ENCODE measurements around the gene CFAP52. TPM values are rescaled to one million over a fixed set of nuclear protein-coding genes. Genes with fewer than 3 reads are reported as not detected.
"Not testable (repeated sequence)": the region's sequence is repeated elsewhere in the genome, so short reads cannot be mapped to it uniquely, and the experiment has no call there.

The CFAP52 gene
- total RNA-seq, 4 donors from 2014 or later: not detected

DNA sequence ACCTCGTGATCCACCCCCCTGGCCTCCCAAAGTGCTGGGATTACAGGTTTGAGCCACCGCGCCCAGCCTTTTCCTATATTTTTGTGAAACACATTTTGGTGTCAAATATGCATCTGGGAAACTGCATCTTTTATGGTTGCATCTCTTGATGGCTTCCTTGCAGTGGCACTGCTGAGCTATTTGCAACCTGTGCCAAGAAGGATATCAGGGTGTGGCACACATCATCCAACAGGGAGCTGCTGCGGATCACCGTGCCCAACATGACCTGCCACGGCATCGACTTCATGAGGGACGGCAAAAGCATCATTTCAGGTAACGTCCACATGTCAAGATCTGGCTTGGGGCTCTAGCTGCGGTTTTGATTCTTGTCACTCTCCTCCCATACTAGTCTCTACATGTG, 52.1 kb downstream of the CFAP52 start:
- H3K9me3 ChIP-seq: peaks cover 0 to 10% (median 0%) of the 10 kb centered on the region in 4 donors
- TF ChIP-seq POLR2A (IDR thresholded peaks at IDR 0.05): no peak
- TF ChIP-seq, protein P1, sequence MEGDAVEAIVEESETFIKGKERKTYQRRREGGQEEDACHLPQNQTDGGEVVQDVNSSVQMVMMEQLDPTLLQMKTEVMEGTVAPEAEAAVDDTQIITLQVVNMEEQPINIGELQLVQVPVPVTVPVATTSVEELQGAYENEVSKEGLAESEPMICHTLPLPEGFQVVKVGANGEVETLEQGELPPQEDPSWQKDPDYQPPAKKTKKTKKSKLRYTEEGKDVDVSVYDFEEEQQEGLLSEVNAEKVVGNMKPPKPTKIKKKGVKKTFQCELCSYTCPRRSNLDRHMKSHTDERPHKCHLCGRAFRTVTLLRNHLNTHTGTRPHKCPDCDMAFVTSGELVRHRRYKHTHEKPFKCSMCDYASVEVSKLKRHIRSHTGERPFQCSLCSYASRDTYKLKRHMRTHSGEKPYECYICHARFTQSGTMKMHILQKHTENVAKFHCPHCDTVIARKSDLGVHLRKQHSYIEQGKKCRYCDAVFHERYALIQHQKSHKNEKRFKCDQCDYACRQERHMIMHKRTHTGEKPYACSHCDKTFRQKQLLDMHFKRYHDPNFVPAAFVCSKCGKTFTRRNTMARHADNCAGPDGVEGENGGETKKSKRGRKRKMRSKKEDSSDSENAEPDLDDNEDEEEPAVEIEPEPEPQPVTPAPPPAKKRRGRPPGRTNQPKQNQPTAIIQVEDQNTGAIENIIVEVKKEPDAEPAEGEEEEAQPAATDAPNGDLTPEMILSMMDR (IDR thresholded peaks at IDR 0.05): peak in 4 of 6 experiments; percentile 13 to 78 (median 64)
- no peak overlapping the region for H3K27ac ChIP-seq
- no peak overlapping the region for H3K4me3 ChIP-seq
- H3K36me3 ChIP-seq: no peaks in the 10 kb centered on the region
- no peaks in the 10 kb centered on the region for H3K4me1 ChIP-seq
- DNase-seq: peak in 2 of 3 donors; percentile 60 to 69
- no peaks in the 10 kb centered on the region for H3K27me3 ChIP-seq

DNA sequence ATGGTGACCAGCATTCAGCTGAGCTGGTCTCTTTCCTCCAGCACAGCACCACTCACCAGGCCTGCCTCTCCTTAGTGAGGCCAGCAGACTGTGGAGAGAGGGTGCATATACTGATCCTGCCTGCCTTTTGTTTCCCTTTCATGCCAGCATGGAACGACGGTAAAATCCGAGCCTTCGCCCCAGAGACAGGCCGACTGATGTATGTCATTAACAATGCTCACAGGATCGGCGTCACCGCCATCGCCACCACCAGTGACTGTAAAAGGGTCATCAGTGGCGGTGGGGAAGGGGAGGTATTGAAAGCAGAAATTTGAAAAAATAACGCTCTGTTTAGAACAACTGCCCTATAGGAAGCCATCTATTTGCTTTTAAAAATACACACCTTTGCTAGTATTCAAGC, 56.3 kb downstream of the CFAP52 start:
- Histone ChIP-seq H3K27ac (no peak overlapping the region), H3K27me3 (no peaks in the 10 kb centered on the region), H3K4me1 (no peaks in the 10 kb centered on the region), H3K36me3 (no peaks in the 10 kb centered on the region), H3K9me3 (no peaks in the 10 kb centered on the region), H3K4me3 (no peak overlapping the region)
- DNase-seq: no peak
- TF ChIP-seq, protein P1 (IDR thresholded peaks at IDR 0.05): no peak
- no peak for TF ChIP-seq POLR2A (IDR thresholded peaks at IDR 0.05)

DNA sequence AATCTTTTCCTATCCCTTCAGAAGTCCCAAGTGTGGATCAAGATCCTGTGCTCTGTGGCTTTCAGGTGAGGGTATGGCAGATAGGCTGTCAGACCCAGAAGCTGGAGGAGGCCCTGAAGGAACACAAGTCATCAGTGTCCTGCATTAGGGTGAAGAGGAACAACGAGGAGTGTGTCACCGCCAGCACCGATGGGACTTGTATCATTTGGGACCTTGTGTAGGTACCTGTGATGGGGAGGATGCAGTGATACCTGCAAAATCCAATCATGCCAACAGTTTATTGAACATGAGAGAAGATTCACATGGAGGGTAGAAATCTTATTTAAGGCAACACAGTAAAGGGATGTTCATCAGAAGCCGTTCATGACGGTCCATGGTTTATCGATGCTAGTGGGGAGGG, 58.9 kb downstream of the CFAP52 start:
- H3K27me3 ChIP-seq: no peaks in the 10 kb centered on the region
- no peaks in the 10 kb centered on the region for H3K9me3 ChIP-seq
- TF ChIP-seq, protein P1 (IDR thresholded peaks at IDR 0.05): no peak
- no peak for TF ChIP-seq POLR2A (IDR thresholded peaks at IDR 0.05)
- no peak for DNase-seq
- H3K27ac ChIP-seq: no peak overlapping the region
- H3K36me3 ChIP-seq: no peaks in the 10 kb centered on the region
- H3K4me3 ChIP-seq: no peak overlapping the region
- no peaks in the 10 kb centered on the region for H3K4me1 ChIP-seq

DNA sequence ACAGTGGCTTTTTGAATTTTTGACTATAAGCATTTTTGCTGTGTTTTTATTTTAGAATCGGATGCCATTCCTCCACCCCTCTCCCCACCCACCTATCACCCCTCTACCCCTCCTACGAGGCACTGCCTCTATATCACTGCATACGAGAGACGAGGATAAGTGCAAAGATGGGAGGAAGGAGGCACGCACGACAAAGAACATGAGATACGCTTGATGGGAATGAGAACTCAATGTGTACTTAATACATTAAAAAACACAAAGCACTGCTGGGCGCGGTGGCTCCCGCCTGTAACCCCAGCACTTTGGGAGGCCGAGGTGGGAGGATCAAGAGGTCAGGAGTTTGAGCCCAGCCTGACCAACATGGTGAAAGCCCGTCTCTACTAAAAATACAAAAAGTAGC, 60.1 kb downstream of the CFAP52 start:
- H3K27me3 ChIP-seq: no peaks in the 10 kb centered on the region
- no peaks in the 10 kb centered on the region for H3K4me1 ChIP-seq
- no peaks in the 10 kb centered on the region for H3K9me3 ChIP-seq
- H3K36me3 ChIP-seq: no peaks in the 10 kb centered on the region
- TF ChIP-seq POLR2A (IDR thresholded peaks at IDR 0.05): no peak
- TF ChIP-seq, protein P1 (IDR thresholded peaks at IDR 0.05): no peak
- H3K4me3 ChIP-seq: no peak overlapping the region
- DNase-seq: no peak
- no peak overlapping the region for H3K27ac ChIP-seq

DNA sequence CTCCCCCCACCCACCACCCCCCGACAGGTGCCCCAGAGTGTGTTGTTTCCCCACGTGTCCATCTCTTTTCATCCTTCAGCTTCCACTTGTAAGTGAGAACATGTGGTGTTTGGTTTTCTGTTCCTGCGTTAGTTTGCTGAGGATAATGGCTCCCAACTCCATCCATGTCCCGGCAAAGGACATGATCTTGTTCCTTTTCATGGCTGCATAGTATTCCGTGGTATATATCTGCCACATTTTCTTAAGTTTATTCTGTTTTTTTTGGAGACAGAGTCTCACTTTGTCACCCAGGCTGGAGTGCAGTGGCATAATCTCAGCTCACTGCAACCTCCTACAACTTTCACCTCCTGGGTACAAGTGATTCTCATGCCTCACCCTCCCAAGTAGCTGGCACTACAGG, 63.9 kb downstream of the CFAP52 start:
- not testable (repeated sequence) for H3K27ac ChIP-seq, H3K4me1 ChIP-seq, H3K9me3 ChIP-seq, H3K36me3 ChIP-seq, H3K27me3 ChIP-seq, DNase-seq, H3K4me3 ChIP-seq

DNA sequence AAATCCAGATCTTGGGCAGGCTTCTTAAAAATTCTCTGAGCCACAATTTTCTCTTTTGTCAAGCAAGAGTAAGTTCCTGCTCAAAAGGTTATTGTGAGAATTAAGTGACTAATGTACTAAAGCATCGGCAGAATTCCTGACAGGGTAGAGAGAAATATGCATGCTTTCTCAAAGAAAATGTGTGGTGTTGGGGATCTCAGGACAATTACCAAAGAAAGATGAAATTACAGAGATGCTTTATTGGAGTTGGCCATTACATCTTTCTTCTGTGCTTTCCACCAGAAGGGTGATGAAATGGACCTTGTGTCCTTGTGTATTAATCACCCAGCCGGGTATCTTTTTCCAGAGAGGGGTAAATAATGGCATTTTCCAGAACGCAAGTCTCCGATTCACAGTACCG, 67.2 kb downstream of the CFAP52 start:
- TF ChIP-seq, protein P1 (IDR thresholded peaks at IDR 0.05): no peak
- TF ChIP-seq POLR2A (IDR thresholded peaks at IDR 0.05): no peak
- Histone ChIP-seq H3K27ac (no peak overlapping the region), H3K4me3 (no peak overlapping the region), H3K9me3 (no peaks in the 10 kb centered on the region), H3K36me3 (no peaks in the 10 kb centered on the region), H3K4me1 (peaks cover 0 to 15% (median 0%) of the 10 kb centered on the region in 4 donors), H3K27me3 (no peaks in the 10 kb centered on the region)
- DNase-seq: no peak

Measured in Peyer's patch (tissue), 4 donors.